Suprapubic skin (tissue), 3 donors: ENCODE results near the gene VAV2.

Experiments
- EP300 ChIP-seq: sonication (generic); formaldehyde crosslinking; IDR thresholded peaks from one replicate; pipeline ENCODE4 v1.6.1; 2017; ENCODE audit warnings: antibody characterized with exemption
- POLR2A ChIP-seq, 2 donors: fragments of 450-650 bp; IDR thresholded peaks; one replicate each; pipeline ENCODE4 v1.6.1; 2017; ENCODE audit warnings: antibody characterized with exemption in 2 of 2, mild to moderate bottlenecking in 2 of 2, moderate library complexity in 2 of 2
- TF ChIP-seq, protein P1 (sequence below), 2 donors: fragments of 200-600 bp in 1 of 2; fragments of 450-650 bp in 1 of 2; sonication (generic) in 1 of 2; IDR thresholded peaks; one replicate each; pipeline ENCODE4 v1.5.1; 2016 to 2019; ENCODE audit warnings: antibody characterized with exemption in 2 of 2, mild to moderate bottlenecking in 1 of 2, moderate library complexity in 1 of 2

DNA sequence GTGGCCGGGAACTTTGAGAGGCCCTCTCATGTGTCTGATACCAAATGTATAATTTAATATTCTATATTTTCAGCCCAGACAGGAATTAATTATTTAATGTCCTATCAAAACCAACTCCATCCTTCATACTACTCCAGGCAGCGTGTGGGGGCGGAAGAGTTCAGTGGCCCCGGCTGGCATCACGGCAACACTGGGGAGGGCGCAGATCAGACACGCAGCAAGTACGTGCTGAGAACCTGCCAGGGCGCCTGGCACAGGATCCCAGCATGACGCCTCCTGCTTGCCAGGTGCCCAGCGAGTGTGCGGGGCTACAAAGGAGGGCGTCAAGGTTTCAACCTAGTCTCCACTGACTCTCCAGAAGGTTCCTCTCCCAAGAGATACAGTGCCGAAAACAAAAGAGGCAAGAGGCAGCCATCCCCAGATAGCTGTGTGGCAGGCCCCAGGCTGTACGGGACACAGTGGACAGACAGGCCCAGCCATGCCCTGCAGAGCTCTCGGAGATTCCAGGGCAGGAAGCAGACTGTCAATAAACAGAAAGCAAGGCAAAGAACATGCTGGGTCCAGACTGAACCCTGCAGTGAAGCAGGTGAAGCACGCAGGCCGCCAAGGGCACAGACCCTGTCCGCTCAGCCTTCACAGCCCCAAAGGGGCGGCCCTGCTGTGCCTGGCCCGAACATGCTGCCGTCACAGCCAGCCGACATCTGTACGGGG lies 110.3 kb downstream of the VAV2 start:
- TF ChIP-seq, protein P1, sequence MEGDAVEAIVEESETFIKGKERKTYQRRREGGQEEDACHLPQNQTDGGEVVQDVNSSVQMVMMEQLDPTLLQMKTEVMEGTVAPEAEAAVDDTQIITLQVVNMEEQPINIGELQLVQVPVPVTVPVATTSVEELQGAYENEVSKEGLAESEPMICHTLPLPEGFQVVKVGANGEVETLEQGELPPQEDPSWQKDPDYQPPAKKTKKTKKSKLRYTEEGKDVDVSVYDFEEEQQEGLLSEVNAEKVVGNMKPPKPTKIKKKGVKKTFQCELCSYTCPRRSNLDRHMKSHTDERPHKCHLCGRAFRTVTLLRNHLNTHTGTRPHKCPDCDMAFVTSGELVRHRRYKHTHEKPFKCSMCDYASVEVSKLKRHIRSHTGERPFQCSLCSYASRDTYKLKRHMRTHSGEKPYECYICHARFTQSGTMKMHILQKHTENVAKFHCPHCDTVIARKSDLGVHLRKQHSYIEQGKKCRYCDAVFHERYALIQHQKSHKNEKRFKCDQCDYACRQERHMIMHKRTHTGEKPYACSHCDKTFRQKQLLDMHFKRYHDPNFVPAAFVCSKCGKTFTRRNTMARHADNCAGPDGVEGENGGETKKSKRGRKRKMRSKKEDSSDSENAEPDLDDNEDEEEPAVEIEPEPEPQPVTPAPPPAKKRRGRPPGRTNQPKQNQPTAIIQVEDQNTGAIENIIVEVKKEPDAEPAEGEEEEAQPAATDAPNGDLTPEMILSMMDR (IDR thresholded peaks at IDR 0.05) = no peak
- TF ChIP-seq EP300 (no peak), POLR2A (IDR thresholded peaks at IDR 0.05) (no peak)
